Stimulated activated CD8-positive, alpha-beta memory T cell treated with anti-CD3 and anti-CD28 coated beads, Interleukin-7, amount 100 ng/mL, for 1 hour (primary cell): ENCODE data around the gene NRN1.

Source experiments
- DNase-seq, 2 donors: peaks; one replicate each; pipeline ENCODE4 v3.0.0-alpha.2; 2020; ENCODE audit warnings: low read depth in 2 of 2

The NRN1 gene

DNA sequence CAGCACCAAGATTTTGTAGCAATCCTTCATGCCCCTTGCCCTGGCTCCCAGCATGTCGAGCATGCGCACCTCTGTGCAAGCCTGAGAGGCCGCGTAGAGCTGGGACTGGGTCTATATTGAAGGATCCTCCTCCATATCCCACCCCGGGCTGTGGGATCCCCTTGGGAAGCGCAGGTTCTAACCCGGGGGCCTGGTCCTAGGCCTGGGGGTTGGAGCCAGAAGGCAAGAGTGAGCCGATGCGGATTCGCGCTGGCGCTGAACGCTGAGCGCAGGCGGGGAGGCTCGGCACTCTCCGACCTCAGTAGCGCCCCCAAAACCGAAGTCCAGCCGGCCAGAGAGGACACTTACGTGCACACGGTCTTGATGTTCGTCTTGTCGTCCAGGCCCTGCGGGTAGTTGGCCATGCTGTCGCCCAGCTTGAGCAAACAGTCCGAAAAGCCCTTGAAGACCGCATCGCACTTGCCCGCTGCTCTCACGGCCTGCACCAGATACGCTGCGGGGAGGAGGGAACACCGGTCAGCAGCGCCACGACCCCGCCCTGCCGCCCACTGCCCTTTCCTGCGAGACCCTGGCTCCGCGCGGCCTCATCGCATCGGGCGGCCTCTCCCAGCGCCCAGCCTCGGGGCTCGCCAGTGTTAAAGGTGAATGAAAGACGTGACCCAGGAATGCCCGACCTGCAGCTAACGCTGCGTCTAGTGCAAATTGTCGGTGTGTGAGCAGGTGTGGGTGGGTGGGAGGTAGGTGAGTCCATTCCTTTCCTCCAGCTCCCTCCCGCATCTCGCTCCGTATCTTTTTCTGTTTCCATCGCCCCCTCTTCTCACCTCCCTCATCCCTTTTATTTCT, 4.5 kb downstream of the NRN1 start:
- DNase-seq, result no peak

DNA sequence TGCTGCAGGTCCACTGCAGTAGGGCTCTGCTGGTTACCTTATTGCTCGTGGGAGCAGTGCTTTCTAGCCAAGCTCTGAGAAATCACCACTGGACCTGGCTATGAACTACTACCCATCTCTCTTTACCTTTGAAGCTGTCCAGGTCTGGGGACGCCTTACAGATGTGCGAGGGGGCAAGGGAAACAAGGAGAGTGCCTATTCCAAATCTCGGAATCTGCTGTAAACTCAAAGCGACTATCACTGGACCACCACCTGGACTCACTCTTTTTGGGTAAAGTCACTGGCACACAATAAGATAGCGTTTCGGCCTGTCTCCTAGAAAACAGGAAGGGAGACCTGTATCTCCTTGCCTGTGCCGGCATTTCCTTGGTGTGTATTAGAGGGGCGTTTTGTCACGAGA, 5.3 kb downstream of the NRN1 start:
- no peak for DNase-seq

DNA sequence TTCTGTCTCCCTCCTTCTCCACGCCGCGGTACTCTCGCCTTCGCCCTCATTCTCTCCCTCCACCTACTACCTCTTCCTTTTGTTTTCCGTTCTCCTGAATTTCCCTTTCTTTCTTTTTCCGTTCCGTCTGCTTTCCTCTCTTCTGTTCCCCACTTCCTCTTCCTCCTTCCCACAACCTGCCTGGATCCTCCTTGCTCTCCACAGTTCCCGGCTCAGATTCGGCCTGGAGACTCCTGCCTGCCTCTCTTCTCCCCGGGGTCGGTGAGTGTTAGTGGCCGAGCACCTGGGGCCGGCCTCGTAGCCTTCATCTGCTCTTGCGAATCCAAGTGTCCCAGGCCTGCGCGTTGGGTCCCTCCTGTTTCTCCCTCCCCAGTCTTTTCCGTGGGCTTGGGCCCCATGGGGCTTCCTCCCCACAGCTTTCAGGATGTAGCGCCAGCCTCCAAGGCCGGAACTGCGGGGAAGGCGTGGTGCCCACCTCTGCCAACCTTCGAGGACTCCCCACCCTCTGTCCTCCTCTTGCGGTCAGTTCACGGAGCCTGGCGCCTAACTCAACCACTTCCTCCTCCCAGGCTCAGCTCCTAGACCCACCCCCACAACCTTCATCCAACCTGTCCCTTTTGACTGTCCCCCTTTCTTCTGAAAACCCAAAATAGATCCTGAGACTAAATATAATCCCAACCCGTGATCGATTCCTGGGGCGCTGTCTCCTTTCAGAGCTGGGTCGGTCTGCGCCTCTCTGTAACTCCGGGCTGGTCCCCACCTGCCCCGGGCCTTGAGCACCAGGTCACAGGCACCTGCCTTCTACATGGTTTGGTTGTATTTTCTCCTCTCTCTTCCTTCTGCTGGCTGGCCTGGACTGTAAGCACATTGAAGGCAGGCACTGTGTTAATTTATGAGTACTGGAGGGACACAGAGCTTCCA, 6.8 kb downstream of the NRN1 start:
- no peak for DNase-seq

GRCh38 chr6:5998711-5999687, 7.7 kb downstream of the NRN1 start:
- no peak for DNase-seq

- DNase-seq, result no peak
Measured at GRCh38 chr6:5998236-5998635, 8.5 kb downstream of the NRN1 start.

DNA sequence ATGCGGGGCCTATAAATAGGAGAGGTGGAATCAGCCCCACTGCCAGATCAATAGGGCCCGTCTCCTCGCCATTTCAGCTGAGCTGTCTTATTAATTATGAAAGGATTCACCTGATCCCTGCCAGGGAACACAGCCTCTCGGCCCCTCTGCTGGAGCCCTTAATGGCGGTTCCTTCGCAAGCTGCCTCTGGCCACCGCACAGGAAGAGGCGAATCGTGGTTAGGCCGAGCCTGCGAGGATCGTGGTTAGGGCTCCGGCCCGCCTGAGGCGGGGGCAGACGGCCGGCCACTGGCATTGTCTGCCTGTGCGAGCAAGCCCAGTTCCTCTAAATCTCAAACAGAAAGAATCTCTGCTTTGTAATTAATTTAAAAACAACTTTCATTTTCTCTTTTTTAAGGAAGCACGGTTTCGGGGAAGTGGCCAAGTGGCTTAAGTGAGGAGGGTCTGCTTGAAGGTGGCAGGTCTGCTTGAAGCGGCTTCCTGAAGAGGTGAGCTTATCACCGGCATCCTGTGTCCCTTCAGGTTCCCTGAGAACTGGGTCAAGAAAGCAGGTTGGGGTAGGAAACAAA, 9.2 kb downstream of the NRN1 start:
- no peak for DNase-seq

DNA sequence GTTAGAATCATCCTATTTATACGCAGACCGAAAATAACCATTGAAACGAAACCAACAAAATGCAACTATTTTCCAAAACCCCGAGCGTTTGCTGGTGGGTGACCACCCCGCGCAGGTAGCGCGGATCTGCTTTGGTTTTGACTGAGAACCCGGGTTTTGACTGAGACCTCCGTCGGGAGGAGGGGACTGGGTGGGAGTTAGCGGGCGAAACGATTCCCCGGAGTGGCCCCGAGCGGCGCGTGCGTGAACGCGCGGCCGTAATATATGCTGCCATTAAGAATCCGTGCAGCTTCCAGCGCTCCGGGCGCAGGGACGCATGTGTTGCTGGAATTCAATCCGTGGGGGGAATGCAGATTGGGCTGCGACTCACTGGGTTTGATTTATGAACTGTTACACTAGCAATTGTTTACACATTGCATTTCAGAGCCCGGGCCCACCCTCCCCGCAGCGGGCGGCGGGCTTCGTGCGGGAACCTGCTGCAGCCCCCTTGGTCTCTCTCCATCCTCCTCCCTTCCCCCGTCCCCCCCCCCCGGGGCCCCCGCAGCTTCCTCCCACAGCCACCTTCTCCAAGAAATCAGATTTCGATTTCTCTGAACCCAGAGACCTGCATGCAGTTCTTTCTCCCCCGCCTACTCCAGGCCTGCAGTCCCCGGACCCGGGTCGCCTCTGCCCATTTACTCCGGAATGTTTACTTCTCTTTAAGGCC, 9.9 kb downstream of the NRN1 start:
- DNase-seq, result no peak

DNA sequence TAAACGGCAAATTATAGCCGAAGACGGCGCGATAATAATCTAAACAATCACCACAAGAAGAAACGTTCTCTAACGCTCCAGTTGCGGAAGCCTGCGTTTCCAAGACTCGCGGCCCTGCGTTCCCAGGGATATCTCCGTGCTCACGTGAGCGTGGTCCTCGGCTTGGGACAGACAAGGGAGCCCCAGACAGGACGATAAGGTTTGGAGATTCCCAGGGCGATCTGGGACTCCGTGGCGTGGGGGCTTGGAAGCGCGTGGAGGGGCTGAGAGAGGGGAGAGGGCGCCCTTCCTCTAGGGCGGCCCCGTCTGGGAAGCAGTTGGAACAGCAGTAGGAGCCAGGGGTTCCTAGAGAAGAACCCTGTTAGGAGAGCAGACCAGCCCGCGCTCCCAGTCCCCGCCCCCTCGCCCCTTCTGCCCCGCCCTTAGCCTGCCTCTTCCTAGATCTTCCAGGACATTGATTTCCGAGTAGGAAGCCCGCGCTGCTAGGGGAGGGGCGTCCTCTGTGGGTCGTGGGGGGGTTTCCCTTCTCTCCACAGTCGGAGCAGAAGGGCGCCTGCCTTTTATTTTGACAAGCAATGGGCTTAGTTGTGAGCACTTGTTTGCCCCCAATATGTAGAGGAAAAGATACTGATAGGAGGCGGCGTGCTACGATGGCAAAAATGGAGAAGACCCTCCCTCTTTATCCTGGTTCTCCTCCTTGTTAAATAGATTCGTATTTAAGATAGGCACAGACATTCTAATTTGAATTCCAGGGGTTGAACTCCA, 10.6 kb downstream of the NRN1 start:
- DNase-seq, result no peak

- DNase-seq, result no peak
Measured at GRCh38 chr6:5995658-5995948, 11.1 kb downstream of the NRN1 start.

DNA sequence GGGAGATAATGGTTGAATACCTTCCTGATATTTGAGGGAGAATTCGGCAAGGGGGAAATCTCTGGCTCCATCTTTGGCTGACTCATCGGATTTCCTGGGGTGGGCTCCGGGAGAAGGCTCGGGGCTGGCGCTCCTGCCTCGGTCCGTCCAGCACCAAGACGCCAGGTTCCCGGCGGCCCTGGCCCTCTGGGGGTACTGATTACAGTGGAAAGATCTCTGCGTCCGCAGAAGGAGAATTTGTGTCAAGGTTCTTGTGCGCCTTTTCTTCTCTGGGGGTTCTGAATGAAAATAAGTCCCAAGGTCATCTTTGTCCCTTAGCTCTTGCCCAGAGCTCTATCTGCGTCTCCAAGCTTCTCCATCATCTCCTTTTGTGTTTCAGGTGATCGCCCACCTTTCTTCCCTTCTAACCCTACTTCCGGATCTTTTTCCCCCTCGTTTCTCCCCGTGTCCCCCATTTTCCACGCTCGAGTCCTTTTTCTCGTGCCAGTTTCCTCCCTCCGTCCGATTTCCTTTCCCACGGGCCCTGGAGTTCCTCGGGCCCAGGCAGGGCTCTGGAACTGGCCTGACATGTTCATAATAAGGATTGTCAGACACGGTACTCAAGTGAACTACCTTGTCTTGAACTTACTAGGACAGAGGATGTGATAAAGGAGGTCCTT, 11.6 kb downstream of the NRN1 start:
- no peak for DNase-seq

DNA sequence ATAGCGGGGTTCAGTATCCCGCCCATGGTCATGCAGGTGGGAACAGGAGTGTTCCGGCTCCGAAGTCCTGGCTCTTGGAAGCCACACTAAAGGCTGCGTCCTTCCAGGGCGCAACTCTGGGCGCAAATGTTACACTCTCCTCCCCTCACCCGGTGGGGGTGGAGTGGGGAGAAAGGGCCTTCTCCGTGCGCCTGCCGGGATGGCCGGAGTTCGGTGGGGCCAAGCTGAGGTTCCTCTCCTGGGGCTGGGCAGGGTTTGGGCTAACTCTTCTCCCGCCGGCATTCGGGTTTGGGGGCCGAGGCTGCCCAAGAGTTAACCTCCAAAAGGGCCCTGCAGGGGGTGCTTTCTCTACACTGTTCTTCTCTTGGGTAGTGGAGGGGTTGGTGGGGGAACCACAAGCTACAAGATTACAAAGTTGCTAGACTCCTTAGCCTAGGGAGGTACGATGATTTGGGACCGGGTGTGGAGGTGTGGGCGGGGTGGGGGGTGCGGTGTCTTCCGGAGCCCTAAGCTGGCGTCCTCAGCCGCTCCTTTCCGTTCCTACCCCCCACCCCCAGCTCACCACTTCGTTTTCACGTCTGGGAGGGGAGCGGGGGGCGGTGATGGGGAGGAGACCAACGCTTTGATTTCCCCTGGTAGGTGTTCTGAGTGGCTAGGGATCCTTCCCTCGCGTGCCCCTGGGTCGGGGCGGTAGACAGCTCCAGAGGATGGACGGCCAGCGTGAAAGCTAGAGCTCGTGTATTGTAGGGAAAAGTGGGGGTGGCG, 12.3 kb downstream of the NRN1 start:
- no peak for DNase-seq

GRCh38 chr6:5992551-5993225, 14.0 kb downstream of the NRN1 start:
- no peak for DNase-seq

DNA sequence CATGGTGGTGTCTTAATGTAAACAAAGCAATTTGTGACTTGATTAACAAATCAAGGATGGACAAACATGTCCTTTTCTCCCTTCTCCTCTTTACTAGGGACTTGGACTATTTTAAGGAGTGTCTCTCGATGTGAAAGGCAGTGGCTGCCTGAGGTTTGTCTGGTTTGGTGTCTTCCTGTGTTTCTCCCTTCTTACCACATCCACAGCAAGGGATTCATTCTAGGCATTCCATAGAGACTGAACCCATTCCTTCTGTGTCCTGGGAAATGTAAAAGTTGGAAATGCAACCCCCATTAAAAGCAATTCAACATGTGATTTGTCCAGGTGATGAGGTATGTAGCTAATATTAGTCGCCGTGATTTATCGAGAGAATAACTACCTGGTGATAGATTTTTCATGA, 15.9 kb downstream of the NRN1 start:
- DNase-seq, result no peak

- no peak for DNase-seq
Measured at GRCh38 chr6:5989141-5989723, 17.5 kb downstream of the NRN1 start.

DNA sequence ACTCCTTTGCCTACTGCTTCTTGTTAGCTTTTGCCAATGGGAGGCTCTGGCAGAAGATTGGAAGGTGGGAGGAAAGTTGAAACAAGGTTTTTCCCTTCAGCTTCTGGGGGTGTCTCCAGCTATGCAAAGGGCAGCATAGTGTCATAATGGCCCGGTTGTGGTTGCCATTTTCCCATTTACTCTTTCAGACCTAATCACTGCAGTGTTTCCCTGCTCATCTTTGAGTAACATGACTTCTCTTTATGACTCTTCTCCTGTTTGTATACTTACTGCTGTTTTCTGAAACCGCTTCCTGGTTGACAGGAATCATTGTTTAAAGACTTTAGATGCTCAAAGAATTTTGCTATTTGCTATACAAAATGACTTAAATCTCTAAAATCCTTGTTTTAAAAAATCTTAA, 19.9 kb downstream of the NRN1 start:
- no peak for DNase-seq

DNA sequence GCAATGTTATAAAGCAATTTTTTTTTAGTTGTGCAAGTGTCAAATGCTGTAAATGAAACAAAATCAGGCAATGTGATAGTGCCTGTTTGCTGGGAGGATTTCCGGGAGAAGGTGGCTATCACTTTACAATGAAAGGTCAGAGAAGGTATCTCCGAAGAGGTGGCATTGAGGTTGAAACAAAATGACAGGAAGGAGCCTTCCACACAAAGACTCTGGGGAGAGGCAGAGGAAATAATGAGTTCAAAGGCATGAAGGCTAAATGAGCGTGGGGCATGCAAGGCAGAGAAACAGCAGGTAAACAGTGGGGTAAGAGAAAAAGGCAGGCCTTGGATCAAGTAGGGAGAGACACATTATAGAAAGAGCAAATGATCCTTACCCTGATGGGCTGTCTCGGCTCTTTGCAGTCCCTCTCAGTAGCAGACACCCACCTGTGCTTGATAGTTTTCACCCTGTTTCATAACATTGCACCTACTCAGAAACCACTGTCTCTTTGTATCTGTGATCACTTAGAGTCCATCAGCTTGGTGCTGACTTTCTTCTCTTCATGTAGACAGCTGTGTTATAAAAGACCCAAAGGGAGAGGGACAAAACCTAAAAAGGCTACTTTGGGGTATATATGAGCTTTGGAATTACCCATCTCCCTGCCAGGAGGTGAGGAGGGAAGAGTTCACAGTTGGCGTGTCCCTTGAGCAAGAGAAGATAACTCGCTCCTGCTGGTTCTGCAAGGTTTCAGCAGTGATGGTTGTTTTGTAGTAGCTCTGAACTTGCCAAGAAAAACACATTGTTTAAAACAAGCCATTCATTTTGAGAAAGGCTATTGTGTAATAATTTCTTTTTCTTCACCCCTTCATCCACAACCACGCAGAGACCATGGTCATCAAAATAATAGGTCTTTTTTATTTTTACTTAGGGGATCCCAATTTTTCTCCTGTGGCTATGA, 22.3 kb downstream of the NRN1 start:
- no peak for DNase-seq
